ENCODE results near the gene STK16. TPM values are rescaled to one million over a fixed set of nuclear protein-coding genes. Genes with fewer than 3 reads are reported as not detected.

The STK16 gene, protein sequence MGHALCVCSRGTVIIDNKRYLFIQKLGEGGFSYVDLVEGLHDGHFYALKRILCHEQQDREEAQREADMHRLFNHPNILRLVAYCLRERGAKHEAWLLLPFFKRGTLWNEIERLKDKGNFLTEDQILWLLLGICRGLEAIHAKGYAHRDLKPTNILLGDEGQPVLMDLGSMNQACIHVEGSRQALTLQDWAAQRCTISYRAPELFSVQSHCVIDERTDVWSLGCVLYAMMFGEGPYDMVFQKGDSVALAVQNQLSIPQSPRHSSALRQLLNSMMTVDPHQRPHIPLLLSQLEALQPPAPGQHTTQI
- 25.0 to 30.5 TPM (median 29.4 TPM) in 5 replicates for total RNA-seq (2022; extraction: Qiagen RNA extraction; ENCODE audit: low read depth)

DNA sequence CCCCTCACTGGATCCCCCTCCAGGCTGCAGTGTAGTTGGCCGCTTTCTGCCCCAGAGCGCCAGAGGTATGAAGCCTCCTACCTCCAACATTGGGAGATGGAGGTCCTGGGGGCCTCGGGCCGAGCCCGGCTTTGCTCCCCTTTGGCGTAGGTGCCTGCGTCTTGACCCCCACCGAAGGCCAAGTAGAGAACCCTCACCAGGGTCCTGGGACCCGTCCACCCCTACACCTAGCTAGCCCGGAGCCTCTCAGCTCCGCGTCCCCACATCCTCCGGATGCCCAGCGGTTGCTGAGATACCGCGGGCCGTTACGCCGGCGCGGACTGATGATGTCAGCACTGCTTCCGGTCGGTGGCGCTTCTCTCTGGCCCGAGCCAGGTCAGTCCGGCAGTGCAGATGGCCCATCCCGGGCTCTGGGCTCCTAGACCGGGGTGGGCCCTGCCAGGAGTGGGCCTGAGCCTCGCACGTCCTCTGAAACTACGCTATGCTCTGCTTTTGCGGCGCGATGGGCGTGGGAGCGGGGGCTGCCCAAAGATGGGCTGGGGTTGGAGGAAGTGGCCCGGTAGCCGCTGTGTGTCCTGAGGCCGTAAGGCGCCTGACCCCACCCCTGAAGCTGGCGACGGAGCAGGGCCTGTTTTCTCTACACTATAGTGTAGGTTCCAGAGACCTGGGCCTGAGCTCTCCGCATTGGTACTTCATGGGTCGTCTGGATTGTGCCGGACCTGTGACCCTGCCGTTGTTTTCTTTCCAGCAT is at the start of gene STK16, which contains the start of gene GLB1L:
TSS of gene STK16 (plus strand) at position 332 of the 751 bp plus-strand sequence. CDS start 521 bp downstream, outside the sequence.
TSS of gene GLB1L (minus strand) at position 297 of the 751 bp plus-strand sequence. CDS start 1,871 bp downstream, outside the sequence.

DNA sequence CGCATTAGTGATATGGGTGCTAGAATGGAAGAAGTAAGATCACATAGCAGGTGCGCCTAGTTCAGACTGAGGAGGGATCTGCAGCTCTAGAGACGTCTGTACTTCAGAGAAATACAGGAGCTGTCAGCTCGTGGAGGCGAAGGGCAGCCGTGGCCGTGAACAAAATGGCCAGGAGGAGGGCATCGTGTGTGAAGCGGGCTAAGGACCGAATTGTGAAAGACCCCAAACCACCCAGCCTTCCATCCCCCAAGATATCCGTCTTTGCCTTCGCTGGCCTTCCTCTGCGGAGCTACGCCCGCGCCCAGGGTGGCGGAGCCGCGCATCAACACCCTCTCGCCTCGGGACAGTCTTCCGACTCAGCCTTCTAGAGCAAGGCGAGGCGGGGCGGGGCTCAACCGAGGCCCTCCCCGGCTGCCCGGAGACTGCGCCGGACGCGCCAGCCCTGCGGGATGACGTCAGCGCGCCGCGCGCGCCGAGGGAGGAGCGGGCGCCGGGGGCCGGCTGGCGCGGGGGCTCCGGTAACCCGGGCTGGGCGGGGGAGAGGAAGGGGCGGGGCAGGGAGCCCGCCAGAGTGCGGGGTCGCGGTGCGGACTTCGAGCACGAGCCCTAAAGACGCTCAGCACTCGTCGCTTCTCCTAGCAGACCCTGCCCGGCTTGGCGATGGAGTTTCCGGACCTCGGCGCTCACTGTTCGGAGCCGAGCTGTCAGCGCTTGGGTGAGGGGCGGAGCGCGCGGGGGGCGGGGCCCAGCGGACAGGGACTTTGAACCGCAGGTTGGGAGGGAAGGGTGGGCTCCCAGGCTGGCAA is 38.7 kb upstream of the STK16 start, which contains the start of gene ZFAND2B:
TSS of gene ZFAND2B (plus strand) at position 455 of the 806 bp plus-strand sequence. CDS start at position 661, 206 bp downstream.

GRCh38 chr2:219218732-219219701 is 26.3 kb upstream of the STK16 start, which contains the start of gene ABCB6:
TSS of gene ABCB6 (minus strand) at chr2:219218958. CDS start at chr2:219218673, 285 bp downstream.

GRCh38 chr2:219229305-219230058 is 15.8 kb upstream of the STK16 start, which contains the start of the genes ANKZF1 and ATG9A:
TSS of gene ANKZF1 (plus strand) at chr2:219229806. CDS start at chr2:219230258, 452 bp downstream.
TSS of gene ATG9A (minus strand) at chr2:219229636. CDS start at chr2:219228024, 1,612 bp downstream.

DNA sequence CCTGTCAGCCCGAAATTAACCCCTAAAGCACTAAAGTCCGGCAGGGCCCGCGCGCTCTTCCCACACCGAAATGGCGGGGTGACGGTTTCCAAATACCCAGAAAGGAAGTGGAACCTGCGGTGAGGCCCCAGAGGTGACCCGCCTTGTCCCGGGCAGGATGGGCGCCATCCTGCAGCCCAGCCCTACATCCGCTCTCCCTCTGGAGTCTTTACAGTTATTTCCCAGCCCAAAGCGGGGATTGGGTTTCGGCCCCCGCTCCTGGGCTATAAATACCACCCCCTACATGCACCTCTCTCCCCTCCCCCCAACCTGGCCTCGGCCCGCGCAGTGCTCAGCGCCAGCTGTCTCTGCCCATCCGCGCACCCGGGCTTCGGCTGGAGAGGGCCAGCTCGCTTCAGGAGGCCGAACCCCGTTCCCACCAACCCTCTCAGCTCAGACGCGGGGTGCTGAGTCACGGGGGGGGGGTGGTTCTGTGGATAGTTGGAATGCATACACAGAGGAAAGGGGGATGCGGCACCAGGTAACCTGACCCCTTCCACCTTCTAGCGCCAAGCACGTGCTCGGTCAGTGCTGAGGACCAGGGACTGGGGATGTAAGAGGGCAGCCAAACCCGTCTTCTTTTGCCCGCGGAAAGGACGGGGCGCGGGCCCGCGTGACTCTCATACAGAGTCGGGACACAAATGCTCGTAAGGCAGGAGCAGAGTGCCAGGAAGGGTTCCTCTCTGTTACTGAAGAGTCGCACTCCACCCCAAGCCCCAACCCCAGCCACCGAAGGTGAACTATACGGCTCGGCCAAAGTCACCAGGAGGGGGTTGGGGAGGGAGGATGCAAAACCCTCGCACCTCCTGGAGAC is 7.8 kb downstream of the STK16 start, which contains the start of gene TUBA4B:
TSS of gene TUBA4B (plus strand) at position 344 of the 853 bp plus-strand sequence. CDS start at position 509, 165 bp downstream.

DNA sequence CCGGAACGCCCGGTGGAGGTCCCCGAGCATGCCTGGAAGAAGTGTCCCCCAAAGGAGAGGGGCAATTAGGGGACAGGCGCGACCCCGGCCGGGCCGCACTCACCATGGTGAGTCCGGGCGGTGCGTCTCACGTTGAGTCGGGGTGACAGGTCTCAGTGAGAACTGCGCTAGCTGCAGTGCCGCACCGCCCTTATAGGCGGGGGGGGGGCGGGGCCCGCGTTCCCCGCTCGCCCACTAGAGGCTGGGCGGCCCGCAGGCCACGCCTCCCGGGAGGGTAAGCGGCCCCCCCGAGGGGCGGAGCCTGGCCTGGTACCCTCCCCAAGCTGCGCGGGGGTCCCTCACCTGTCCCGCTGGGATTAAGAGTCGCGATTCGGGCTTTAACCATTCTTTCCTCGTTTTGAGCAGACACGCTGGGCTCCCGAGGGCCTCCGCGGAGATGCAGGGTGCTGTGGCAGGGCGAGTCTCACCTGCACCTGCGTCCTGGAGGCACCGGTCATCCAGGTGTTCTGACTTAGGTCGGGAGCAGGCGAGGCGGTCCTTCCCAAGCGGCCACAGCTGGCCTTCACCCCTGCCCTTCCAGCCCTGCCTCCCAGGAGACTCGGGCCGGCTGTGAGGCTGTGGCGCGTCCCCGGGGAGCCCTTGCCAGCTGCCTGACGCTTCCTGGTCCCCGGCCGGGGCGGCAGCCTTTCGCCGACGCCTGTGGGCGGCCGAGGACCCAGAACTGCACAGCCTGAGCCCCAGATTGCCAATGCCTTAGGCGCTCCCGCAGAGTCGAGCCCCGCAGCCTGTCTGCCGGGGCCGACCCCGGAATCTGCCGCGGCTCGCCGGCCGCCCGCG is 8.7 kb downstream of the STK16 start, which contains the start of gene TUBA4A:
TSS of gene TUBA4A (minus strand) at position 166 of the 837 bp plus-strand sequence. CDS start at position 106, 60 bp downstream.

GRCh38 chr2:219279151-219279915 is 34.1 kb downstream of the STK16 start, which contains the start of gene DNAJB2:
TSS of gene DNAJB2 (plus strand) at chr2:219279366. CDS start at chr2:219279834, 468 bp downstream.

Other genes with a start within 250 kb of the STK16 start
- 0.09 to 0.19 TPM (median 0.15 TPM) in 5 replicates for gene CFAP65, start 204.0 kb upstream of the STK16 start, total RNA-seq (2022; extraction: Qiagen RNA extraction; ENCODE audit: low read depth)
- 0.14 to 0.20 TPM (median 0.15 TPM) in 5 replicates for gene IHH, start 184.6 kb upstream of the STK16 start, total RNA-seq (2022; extraction: Qiagen RNA extraction; ENCODE audit: low read depth)
- gene NHEJ1, start 84.7 kb upstream of the STK16 start, total RNA-seq (2022; extraction: Qiagen RNA extraction; ENCODE audit: low read depth): 15.0 to 17.4 TPM (median 16.3 TPM) in 5 replicates
- gene SLC23A3, start 75.5 kb upstream of the STK16 start, total RNA-seq (2022; extraction: Qiagen RNA extraction; ENCODE audit: low read depth): 0.57 to 1.4 TPM (median 0.70 TPM) in 5 replicates
- gene CNPPD1, start 68.6 kb upstream of the STK16 start, total RNA-seq (2022; extraction: Qiagen RNA extraction; ENCODE audit: low read depth): 40.6 to 45.1 TPM (median 43.6 TPM) in 5 replicates
- gene RETREG2, start 67.2 kb upstream of the STK16 start, total RNA-seq (2022; extraction: Qiagen RNA extraction; ENCODE audit: low read depth): 65.3 to 87.9 TPM (median 86.5 TPM) in 5 replicates
- 18.0 to 22.8 TPM (median 19.9 TPM) in 5 replicates for gene ZFAND2B, start 38.7 kb upstream of the STK16 start, total RNA-seq (2022; extraction: Qiagen RNA extraction; ENCODE audit: low read depth)
- gene ABCB6, start 26.5 kb upstream of the STK16 start, total RNA-seq (2022; extraction: Qiagen RNA extraction; ENCODE audit: low read depth): 24.1 to 39.3 TPM (median 33.7 TPM) in 5 replicates
- gene ATG9A, start 15.8 kb upstream of the STK16 start, total RNA-seq (2022; extraction: Qiagen RNA extraction; ENCODE audit: low read depth): 47.0 to 55.9 TPM (median 49.7 TPM) in 5 replicates
- 16.2 to 23.2 TPM (median 20.9 TPM) in 5 replicates for gene ANKZF1, start 15.7 kb upstream of the STK16 start, total RNA-seq (2022; extraction: Qiagen RNA extraction; ENCODE audit: low read depth)
- gene GLB1L, start within 50 bp of the STK16 start, total RNA-seq (2022; extraction: Qiagen RNA extraction; ENCODE audit: low read depth): 5.1 to 6.7 TPM (median 6.1 TPM) in 5 replicates
- 0.26 to 0.46 TPM (median 0.31 TPM) in 5 replicates for gene TUBA4B, start 7.8 kb downstream of the STK16 start, total RNA-seq (2022; extraction: Qiagen RNA extraction; ENCODE audit: low read depth)
- 365 to 546 TPM (median 419 TPM) in 5 replicates for gene TUBA4A, start 8.4 kb downstream of the STK16 start, total RNA-seq (2022; extraction: Qiagen RNA extraction; ENCODE audit: low read depth)
- 46.4 to 58.3 TPM (median 54.4 TPM) in 5 replicates for gene DNAJB2, start 33.9 kb downstream of the STK16 start, total RNA-seq (2022; extraction: Qiagen RNA extraction; ENCODE audit: low read depth)
- 1.3 to 2.2 TPM (median 1.9 TPM) in 5 replicates for gene PTPRN, start 63.9 kb downstream of the STK16 start, total RNA-seq (2022; extraction: Qiagen RNA extraction; ENCODE audit: low read depth)
- gene RESP18, start 87.3 kb downstream of the STK16 start, total RNA-seq (2022; extraction: Qiagen RNA extraction; ENCODE audit: low read depth): not detected in 5 replicates
- gene DNPEP, start 142.4 kb downstream of the STK16 start, total RNA-seq (2022; extraction: Qiagen RNA extraction; ENCODE audit: low read depth): 61.9 to 65.8 TPM (median 64.1 TPM) in 5 replicates
- gene DES, start 172.9 kb downstream of the STK16 start, total RNA-seq (2022; extraction: Qiagen RNA extraction; ENCODE audit: low read depth): 0.08 to 0.09 TPM in 2 of 5 replicates, not detected in the others
- 5.8 to 8.1 TPM (median 6.6 TPM) in 5 replicates for gene SPEG, start 189.4 kb downstream of the STK16 start, total RNA-seq (2022; extraction: Qiagen RNA extraction; ENCODE audit: low read depth)

Data from A549 treated with DMSO at 1 μM for 4 hours (cell line).